GM18520 (cell line): ENCODE measurements around the gene PRKCZ.

Source experiments
- ATAC-seq: cut with Tn5 transposase; IDR thresholded peaks from one replicate; pipeline ENCODE4 v1.9.1; 2021; ENCODE audit not compliant: unreplicated experiment

The PRKCZ gene

GRCh38 chr1:2190491-2190976 lies 140.3 kb downstream of the PRKCZ start:
- ATAC-seq = no peak

- ATAC-seq = no peak
These were observed 142.1 kb downstream of the PRKCZ start for GRCh38 chr1:2192031-2192995.

DNA sequence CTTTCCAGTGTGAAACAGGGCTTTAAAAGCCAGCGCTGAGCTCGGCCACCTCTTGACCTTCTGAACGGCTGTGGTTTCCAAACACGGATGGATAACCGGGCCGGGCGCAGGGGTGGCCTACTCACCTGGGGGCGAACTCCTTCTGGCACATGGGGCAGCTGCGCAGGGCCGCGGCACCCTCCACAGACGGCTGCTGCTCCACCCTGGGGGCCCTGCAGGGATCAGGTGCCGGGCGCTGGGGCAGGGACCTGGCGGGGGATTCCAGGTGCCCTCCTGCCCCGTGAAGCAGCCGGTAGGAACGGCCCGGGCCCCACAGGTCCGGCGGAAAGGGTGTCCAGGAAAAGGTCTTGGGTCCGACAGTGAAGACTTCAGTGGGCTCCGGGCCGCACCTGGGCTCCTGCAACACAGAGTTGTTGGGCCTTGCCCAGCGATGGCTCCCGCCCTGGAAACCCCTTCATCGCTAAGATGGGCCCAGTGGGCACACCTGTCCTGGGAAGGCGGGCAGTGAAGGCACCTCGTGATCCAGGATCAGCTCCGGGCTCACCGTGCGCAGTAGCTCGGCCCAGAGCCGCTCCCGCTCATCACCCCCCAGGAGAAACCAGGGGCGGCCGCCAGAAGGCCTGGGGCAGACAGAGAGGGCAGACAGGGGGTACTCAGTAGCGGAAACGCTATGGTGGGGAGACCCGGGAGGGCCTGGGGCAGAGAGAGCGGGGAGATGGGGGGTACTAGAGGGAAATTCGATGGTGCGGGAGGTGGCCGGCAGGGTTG lies 143.5 kb downstream of the PRKCZ start:
- ATAC-seq = no peak

DNA sequence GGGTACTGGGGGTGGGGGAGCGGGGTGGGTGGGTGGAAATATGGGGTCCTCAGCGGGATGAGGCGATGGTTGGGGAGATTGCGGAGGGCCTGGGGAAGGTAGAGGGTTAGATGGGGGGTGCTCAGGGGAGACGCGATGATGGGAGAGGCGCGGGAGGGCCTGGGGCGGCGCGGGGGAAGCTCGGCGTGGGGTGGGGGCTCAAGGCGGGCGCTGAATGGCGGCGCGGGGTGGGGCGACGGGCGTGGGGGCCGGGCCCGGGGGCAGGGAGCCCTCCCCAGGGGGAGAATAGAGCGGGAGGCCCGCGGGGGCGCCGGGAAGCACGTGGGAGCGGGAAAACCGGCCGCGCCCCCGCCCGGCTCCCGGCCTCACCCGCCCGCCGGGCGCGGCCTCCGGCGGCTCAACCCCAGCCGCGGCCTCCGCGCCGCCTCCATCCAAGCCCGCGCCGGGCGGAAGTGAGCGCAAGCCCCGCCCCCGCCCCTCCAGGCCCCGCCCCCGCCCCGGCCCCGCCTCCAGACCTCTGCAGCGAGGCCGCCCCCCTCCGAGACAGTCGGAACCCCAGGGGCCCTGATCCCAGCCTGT lies 144.2 kb downstream of the PRKCZ start, which contains the start of gene FAAP20:
Gene FAAP20 (minus strand): TSS at position 454 of the 579 bp plus-strand sequence. CDS start 23 bp downstream, at position 431.
- peak; percentile 39 for ATAC-seq

GRCh38 chr1:2194898-2195673 lies 144.9 kb downstream of the PRKCZ start:
- ATAC-seq = peak; percentile 44

- no peak for ATAC-seq
These were observed 145.6 kb downstream of the PRKCZ start for GRCh38 chr1:2195785-2196184.

- no peak for ATAC-seq
These were observed 146.9 kb downstream of the PRKCZ start for GRCh38 chr1:2196901-2197638.

- ATAC-seq = no peak
These were observed 147.5 kb downstream of the PRKCZ start for GRCh38 chr1:2197707-2198165.

GRCh38 chr1:2198571-2198970 lies 148.4 kb downstream of the PRKCZ start:
- ATAC-seq = no peak

DNA sequence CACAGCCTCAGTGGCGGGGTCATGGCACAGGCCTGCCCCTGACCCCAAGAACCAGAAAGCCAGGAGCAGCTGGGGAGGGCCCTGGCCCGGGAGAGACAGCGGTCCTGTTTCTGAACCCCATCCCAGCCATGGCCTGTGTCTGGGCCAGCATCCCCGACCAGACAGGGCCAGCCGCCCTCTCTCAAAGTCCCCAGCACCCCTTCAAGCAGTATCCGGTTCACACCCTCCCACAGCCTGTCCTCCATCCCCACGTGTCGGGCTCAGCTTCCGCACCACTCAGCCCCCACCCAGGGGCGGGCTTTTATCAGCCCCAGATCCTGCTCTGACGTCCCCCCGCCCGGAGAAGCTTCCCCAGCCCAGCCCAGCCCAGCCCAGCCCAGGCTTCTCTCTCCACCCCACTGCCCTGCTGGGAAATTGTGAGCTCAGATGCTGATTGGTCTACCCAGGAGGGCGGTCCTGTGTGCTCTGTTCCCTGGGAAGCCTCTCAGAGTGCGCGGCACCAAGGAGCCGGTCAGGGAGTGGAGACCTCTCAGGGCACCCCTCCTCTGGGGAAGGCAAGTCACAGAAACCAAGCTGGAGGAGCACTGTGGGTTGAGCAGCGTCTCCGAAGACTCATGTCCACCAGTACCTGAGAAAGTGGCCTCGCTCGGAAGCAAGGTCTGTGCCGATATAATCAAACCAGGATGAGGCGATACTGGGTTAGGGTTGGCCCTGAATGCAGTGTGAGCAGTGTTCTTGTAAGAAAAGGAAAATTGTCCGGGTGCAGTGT lies 149.0 kb downstream of the PRKCZ start:
- no peak for ATAC-seq

GRCh38 chr1:2200308-2200943 lies 150.2 kb downstream of the PRKCZ start:
- no peak for ATAC-seq

- no peak for ATAC-seq
These were observed 150.9 kb downstream of the PRKCZ start for GRCh38 chr1:2201062-2201461.

- no peak for ATAC-seq
These were observed 151.9 kb downstream of the PRKCZ start for GRCh38 chr1:2202008-2202575.

- ATAC-seq = no peak
These were observed 152.8 kb downstream of the PRKCZ start for GRCh38 chr1:2202843-2203601.

GRCh38 chr1:2203671-2204414 lies 153.6 kb downstream of the PRKCZ start:
- ATAC-seq = no peak

- ATAC-seq = no peak
These were observed 154.4 kb downstream of the PRKCZ start for GRCh38 chr1:2204415-2205190.
